Activated CD8-positive, alpha-beta memory T cell treated with anti-CD3 and anti-CD28 coated beads, Interleukin-2, amount 10 ng/mL, durations not matched to agents 7 days and 5 days (primary cell): ENCODE data around the gene TARBP1. TPM values are rescaled to one million over a fixed set of nuclear protein-coding genes. Genes with fewer than 3 reads are reported as not detected.

ENCODE experiments used
- ATAC-seq: fragments of 150-1000 bp; cut with Tn5 transposase; one replicate; pipeline ENCODE4 v1.10.0; 2021; ENCODE audit warnings: moderate library complexity
- CTCF ChIA-PET: fragments of 350-600 bp; sonication (Branson Sonifier 250); formaldehyde crosslinking; loops from one replicate; lab custom pipeline; 2021; ENCODE audit warnings: antibody characterized with exemption; lab: Charles Lee
- DNase-seq: peaks from one replicate; pipeline ENCODE4 v3.0.0-alpha.2; 2020
- H3K27ac Mint-ChIP-seq: one replicate; pipeline ENCODE4 v1.8.0; 2021; ENCODE audit warnings: mild to moderate bottlenecking, mixed read lengths
- H3K27me3 Mint-ChIP-seq: one replicate; pipeline ENCODE4 v1.8.0; 2021; ENCODE audit warnings: mixed read lengths
- H3K36me3 Mint-ChIP-seq: one replicate; pipeline ENCODE4 v1.8.0; 2021; ENCODE audit warnings: mild to moderate bottlenecking, mixed read lengths
- H3K4me1 Mint-ChIP-seq: one replicate; pipeline ENCODE4 v1.8.0; 2021; ENCODE audit warnings: mixed read lengths
- H3K4me3 Mint-ChIP-seq: one replicate; pipeline ENCODE4 v1.8.0; 2021; ENCODE audit warnings: mild to moderate bottlenecking, moderate library complexity, mixed read lengths
- H3K9me3 Mint-ChIP-seq: one replicate; pipeline ENCODE4 v1.8.0; 2022; ENCODE audit warnings: low read depth, mixed read lengths
- total RNA-seq, 2 experiments: library from RNA; stranded (reverse); gene quantifications; one replicate each; pipeline ENCODE4 v1.2.3, GENCODE V29; 2021

TARBP1 gene
- total RNA-seq, 2 experiments from 2014 or later = 40.0 to 44.9 TPM

GRCh38 chr1:234434706-234435105 is 44.3 kb downstream of the TARBP1 start:
- CTCF ChIA-PET = no interaction called here

GRCh38 chr1:234433563-234434285 is 45.3 kb downstream of the TARBP1 start:
- H3K27ac Mint-ChIP-seq = no peak overlapping the region
- no peak for DNase-seq
- H3K4me1 Mint-ChIP-seq = peaks cover 6% of the 10 kb centered on the region
- H3K4me3 Mint-ChIP-seq = no peak overlapping the region
- CTCF ChIA-PET = no interaction called here
- peaks cover 2% of the 10 kb centered on the region for H3K9me3 Mint-ChIP-seq
- H3K27me3 Mint-ChIP-seq = no peaks in the 10 kb centered on the region
- no peak for ATAC-seq
- peaks cover 59% of the 10 kb centered on the region for H3K36me3 Mint-ChIP-seq

More at GRCh38 chr1:234434706-234435105, 44.3 kb downstream of the TARBP1 start:
- no peak for DNase-seq
- H3K9me3 Mint-ChIP-seq = peaks cover 2% of the 10 kb centered on the region
- no peak for ATAC-seq
- peaks cover 6% of the 10 kb centered on the region for H3K4me1 Mint-ChIP-seq
- peaks cover 60% of the 10 kb centered on the region for H3K36me3 Mint-ChIP-seq
- H3K4me3 Mint-ChIP-seq = no peak overlapping the region
- H3K27ac Mint-ChIP-seq = no peak overlapping the region
- H3K27me3 Mint-ChIP-seq = no peaks in the 10 kb centered on the region

- H3K27ac Mint-ChIP-seq = no peak overlapping the region
- peaks cover 6% of the 10 kb centered on the region for H3K4me1 Mint-ChIP-seq
- DNase-seq (no peak), ATAC-seq (no peak)
- no peaks in the 10 kb centered on the region for H3K9me3 Mint-ChIP-seq
- CTCF ChIA-PET = no interaction called here
- H3K4me3 Mint-ChIP-seq = no peak overlapping the region
- H3K36me3 Mint-ChIP-seq = peaks cover 53% of the 10 kb centered on the region
- no peaks in the 10 kb centered on the region for H3K27me3 Mint-ChIP-seq
These were observed 47.7 kb downstream of the TARBP1 start for GRCh38 chr1:234431255-234431654.

- peaks cover 6% of the 10 kb centered on the region for H3K4me1 Mint-ChIP-seq
- no peak for ATAC-seq
- no peaks in the 10 kb centered on the region for H3K27me3 Mint-ChIP-seq
- H3K36me3 Mint-ChIP-seq = peaks cover 53% of the 10 kb centered on the region
- CTCF ChIA-PET = no interaction called here
- DNase-seq = no peak
- no peaks in the 10 kb centered on the region for H3K9me3 Mint-ChIP-seq
- no peak overlapping the region for H3K4me3 Mint-ChIP-seq
- no peak overlapping the region for H3K27ac Mint-ChIP-seq
These were observed 48.3 kb downstream of the TARBP1 start for GRCh38 chr1:234430691-234431090.

- DNase-seq (no peak), ATAC-seq (no peak)
- Mint-ChIP-seq H3K9me3 (no peaks in the 10 kb centered on the region), H3K4me3 (no peak overlapping the region), H3K27me3 (no peaks in the 10 kb centered on the region), H3K4me1 (peaks cover 6% of the 10 kb centered on the region), H3K27ac (no peak overlapping the region), H3K36me3 (peaks cover 51% of the 10 kb centered on the region)
- CTCF ChIA-PET = no interaction called here
These were observed 49.6 kb downstream of the TARBP1 start for GRCh38 chr1:234429434-234429806.

GRCh38 chr1:234427950-234428646 is 50.9 kb downstream of the TARBP1 start:
- H3K4me3 Mint-ChIP-seq = no peak overlapping the region
- CTCF ChIA-PET = interaction anchor here (0.9 kb wide), 1 partner anchor 19 kb away, joined by 3 read pairs; no protein-coding TSS in a partner anchor

GRCh38 chr1:234413990-234414389 is 65.0 kb downstream of the TARBP1 start:
- H3K27ac Mint-ChIP-seq = no peak overlapping the region
- H3K36me3 Mint-ChIP-seq = peaks cover 26% of the 10 kb centered on the region
- H3K27me3 Mint-ChIP-seq = no peaks in the 10 kb centered on the region
- CTCF ChIA-PET = no interaction called here
- H3K4me3 Mint-ChIP-seq = no peak overlapping the region
- H3K9me3 Mint-ChIP-seq = no peaks in the 10 kb centered on the region
- ATAC-seq (no peak), DNase-seq (no peak)
- H3K4me1 Mint-ChIP-seq = no peaks in the 10 kb centered on the region

More at GRCh38 chr1:234427950-234428646, 50.9 kb downstream of the TARBP1 start:
- no peak overlapping the region for H3K27ac Mint-ChIP-seq
- H3K36me3 Mint-ChIP-seq = peaks cover 48% of the 10 kb centered on the region
- DNase-seq (no peak), ATAC-seq (no peak)
- no peaks in the 10 kb centered on the region for H3K27me3 Mint-ChIP-seq
- no peaks in the 10 kb centered on the region for H3K9me3 Mint-ChIP-seq
- H3K4me1 Mint-ChIP-seq = peaks cover 4% of the 10 kb centered on the region

GRCh38 chr1:234413485-234413884 is 65.5 kb downstream of the TARBP1 start:
- H3K36me3 Mint-ChIP-seq = peaks cover 27% of the 10 kb centered on the region
- no peaks in the 10 kb centered on the region for H3K9me3 Mint-ChIP-seq
- CTCF ChIA-PET = no interaction called here
- no peak for ATAC-seq
- H3K4me3 Mint-ChIP-seq = no peak overlapping the region
- H3K4me1 Mint-ChIP-seq = peaks cover 2% of the 10 kb centered on the region
- DNase-seq = no peak
- H3K27ac Mint-ChIP-seq = no peak overlapping the region
- no peaks in the 10 kb centered on the region for H3K27me3 Mint-ChIP-seq

GRCh38 chr1:234412830-234413229 is 66.1 kb downstream of the TARBP1 start:
- CTCF ChIA-PET = no interaction called here
- H3K9me3 Mint-ChIP-seq = no peaks in the 10 kb centered on the region
- DNase-seq = no peak
- no peak overlapping the region for H3K4me3 Mint-ChIP-seq
- peaks cover 27% of the 10 kb centered on the region for H3K36me3 Mint-ChIP-seq
- no peak for ATAC-seq
- H3K4me1 Mint-ChIP-seq = peaks cover 2% of the 10 kb centered on the region
- no peaks in the 10 kb centered on the region for H3K27me3 Mint-ChIP-seq
- no peak overlapping the region for H3K27ac Mint-ChIP-seq

GRCh38 chr1:234409328-234409727 is 69.7 kb downstream of the TARBP1 start:
- ATAC-seq (no peak), DNase-seq (no peak)
- Mint-ChIP-seq H3K27ac (no peak overlapping the region), H3K27me3 (no peaks in the 10 kb centered on the region), H3K4me1 (peaks cover 2% of the 10 kb centered on the region), H3K9me3 (no peaks in the 10 kb centered on the region), H3K36me3 (peaks cover 17% of the 10 kb centered on the region), H3K4me3 (no peak overlapping the region)
- CTCF ChIA-PET = no interaction called here

GRCh38 chr1:234408757-234409156 is 70.2 kb downstream of the TARBP1 start:
- H3K4me1 Mint-ChIP-seq = peaks cover 2% of the 10 kb centered on the region
- H3K36me3 Mint-ChIP-seq = peaks cover 17% of the 10 kb centered on the region
- no peaks in the 10 kb centered on the region for H3K9me3 Mint-ChIP-seq
- ATAC-seq = no peak
- no peak for DNase-seq
- CTCF ChIA-PET = no interaction called here
- no peak overlapping the region for H3K27ac Mint-ChIP-seq
- no peaks in the 10 kb centered on the region for H3K27me3 Mint-ChIP-seq
- no peak overlapping the region for H3K4me3 Mint-ChIP-seq

- no peaks in the 10 kb centered on the region for H3K9me3 Mint-ChIP-seq
- no peak overlapping the region for H3K4me3 Mint-ChIP-seq
- H3K27me3 Mint-ChIP-seq = no peaks in the 10 kb centered on the region
- peaks cover 11% of the 10 kb centered on the region for H3K4me1 Mint-ChIP-seq
- CTCF ChIA-PET = interaction anchor here (1.1 to 1.7 kb wide), 2 partner anchors 9 to 19 kb away, joined by 3 to 4 read pairs; no protein-coding TSS in a partner anchor
- peak overlapping the region; percentile 64 for H3K27ac Mint-ChIP-seq
- ATAC-seq (no peak), DNase-seq (no peak)
- peaks cover 21% of the 10 kb centered on the region for H3K36me3 Mint-ChIP-seq
These were observed 72.1 kb downstream of the TARBP1 start for GRCh38 chr1:234406871-234407270.

GRCh38 chr1:234405676-234406075 is 73.3 kb downstream of the TARBP1 start:
- no peak overlapping the region for H3K4me3 Mint-ChIP-seq

GRCh38 chr1:234402939-234403338 is 76.0 kb downstream of the TARBP1 start:
- no peaks in the 10 kb centered on the region for H3K9me3 Mint-ChIP-seq
- peaks cover 40% of the 10 kb centered on the region for H3K4me1 Mint-ChIP-seq
- peaks cover 20% of the 10 kb centered on the region for H3K36me3 Mint-ChIP-seq
- no peak for DNase-seq
- CTCF ChIA-PET = interaction anchor here (0.7 kb wide), 1 partner anchor 93 kb away, joined by 3 read pairs; no protein-coding TSS in a partner anchor
- peak overlapping the region; percentile 67 for H3K27ac Mint-ChIP-seq
- no peak overlapping the region for H3K4me3 Mint-ChIP-seq
- H3K27me3 Mint-ChIP-seq = no peaks in the 10 kb centered on the region
- no peak for ATAC-seq

More at GRCh38 chr1:234405676-234406075, 73.3 kb downstream of the TARBP1 start:
- Mint-ChIP-seq H3K4me1 (peaks cover 23% of the 10 kb centered on the region), H3K27ac (no peak overlapping the region), H3K27me3 (no peaks in the 10 kb centered on the region), H3K9me3 (no peaks in the 10 kb centered on the region), H3K36me3 (peaks cover 24% of the 10 kb centered on the region)
- no peak for DNase-seq
- ATAC-seq = no peak
- CTCF ChIA-PET = interaction anchor here (1.3 kb wide), 1 partner anchor 96 kb away, joined by 3 read pairs; no protein-coding TSS in a partner anchor
